ENCODE measurements around the gene HYAL3.

The HYAL3 gene

GRCh38 chr3:50300681-50301254, 1.6 kb upstream of the HYAL3 start:
- TF ChIP-seq CTCF (IDR thresholded peaks at IDR 0.05; ENCODE audit: extremely low read depth, insufficient read depth, missing control alignments), result no peak
- in situ Hi-C loops (cut with MboI; ENCODE audit: low pct_unique_long_range_greater_than_20kb, low sequenced_read_pairs, unreplicated experiment), result no loop called here
- DNase-seq (ENCODE audit: low spot score), result no peak

DNA sequence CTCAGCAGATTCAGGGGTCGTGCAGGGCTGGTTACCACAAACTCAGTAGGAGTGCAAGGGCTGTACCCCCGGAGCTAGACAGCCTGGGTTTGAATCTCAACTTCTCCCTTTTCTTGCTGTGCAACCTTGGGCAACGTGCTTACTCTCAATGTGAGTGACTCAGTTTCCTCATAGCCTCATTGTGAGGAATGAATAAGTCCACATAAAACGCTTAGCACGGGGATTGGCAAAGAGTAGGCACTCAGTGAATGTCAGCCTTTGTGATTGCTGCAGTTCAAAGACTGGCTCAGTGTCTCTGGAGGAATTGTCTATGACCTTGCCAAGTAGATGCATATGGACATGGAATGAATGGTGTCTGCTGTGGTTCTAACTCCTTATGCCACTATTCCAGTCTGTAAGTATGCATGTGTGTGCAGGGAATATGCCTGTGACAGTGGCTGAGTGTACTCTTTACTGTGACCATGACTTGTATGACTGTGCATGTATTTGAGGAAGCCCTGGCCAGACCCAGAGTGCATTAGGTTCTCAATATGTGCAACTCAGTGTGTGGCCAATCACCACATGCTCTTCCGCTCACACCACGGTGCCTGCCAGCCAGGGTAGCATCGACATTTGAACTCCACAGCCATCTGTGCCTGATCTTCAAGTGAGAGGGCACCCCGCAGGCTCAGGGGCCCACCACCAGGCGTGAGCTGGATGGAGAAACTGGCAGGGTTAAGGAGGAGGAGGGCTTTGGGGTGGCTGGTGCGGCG, 900 bp upstream of the HYAL3 start:
- DNase-seq (ENCODE audit: low spot score), result no peak
- no peak for TF ChIP-seq CTCF (IDR thresholded peaks at IDR 0.05; ENCODE audit: extremely low read depth, insufficient read depth, missing control alignments)
- in situ Hi-C loops (cut with MboI; ENCODE audit: low pct_unique_long_range_greater_than_20kb, low sequenced_read_pairs, unreplicated experiment), result no loop called here

DNA sequence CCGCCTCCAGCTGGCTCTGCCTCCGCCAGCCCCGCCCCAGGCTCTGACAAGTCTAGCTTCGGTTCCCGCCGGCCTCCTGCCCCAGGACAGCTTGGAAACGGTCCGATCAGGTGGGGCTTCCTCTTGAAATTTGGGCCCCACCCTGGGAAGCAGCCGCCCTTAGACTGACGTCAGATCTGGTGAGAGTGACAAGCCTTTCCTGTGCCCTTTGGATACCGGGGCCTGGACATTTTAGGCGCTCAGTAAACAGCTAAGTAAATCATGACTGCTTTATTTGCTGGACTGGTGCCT, 378 bp upstream of the HYAL3 start:
- in situ Hi-C loops (cut with MboI; ENCODE audit: low pct_unique_long_range_greater_than_20kb, low sequenced_read_pairs, unreplicated experiment), result no loop called here
- DNase-seq (ENCODE audit: low spot score), result no peak
- TF ChIP-seq CTCF (IDR thresholded peaks at IDR 0.05; ENCODE audit: extremely low read depth, insufficient read depth, missing control alignments), result no peak

GRCh38 chr3:50297896-50298725, 1.1 kb downstream of the HYAL3 start:
- in situ Hi-C loops (cut with MboI; ENCODE audit: low pct_unique_long_range_greater_than_20kb, low sequenced_read_pairs, unreplicated experiment), result no loop called here
- no peak for TF ChIP-seq CTCF (IDR thresholded peaks at IDR 0.05; ENCODE audit: extremely low read depth, insufficient read depth, missing control alignments)
- no peak for DNase-seq (ENCODE audit: low spot score)

DNA sequence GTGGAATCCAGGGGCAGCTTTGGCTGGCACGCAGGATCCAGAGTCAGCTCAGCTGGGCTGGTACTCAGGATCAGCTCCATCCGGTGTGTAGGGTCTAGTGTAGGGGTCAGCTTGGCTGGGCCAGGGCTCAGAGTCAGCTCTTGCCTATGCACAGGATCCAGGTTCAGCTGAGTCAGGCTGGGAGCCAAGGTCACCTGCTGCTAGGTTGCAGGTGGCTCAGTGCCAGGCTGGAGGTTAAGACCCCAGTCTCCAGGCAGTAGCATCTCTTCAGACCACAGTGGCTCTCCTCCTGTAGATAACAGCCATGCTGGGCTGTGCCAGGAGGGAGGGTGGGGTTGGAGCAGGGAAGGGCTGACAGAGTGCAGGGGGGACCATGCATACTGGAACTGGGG, 1.8 kb downstream of the HYAL3 start:
- no peak for TF ChIP-seq CTCF (IDR thresholded peaks at IDR 0.05; ENCODE audit: extremely low read depth, insufficient read depth, missing control alignments)
- in situ Hi-C loops (cut with MboI; ENCODE audit: low pct_unique_long_range_greater_than_20kb, low sequenced_read_pairs, unreplicated experiment), result no loop called here
- DNase-seq (ENCODE audit: low spot score), result no peak

DNA sequence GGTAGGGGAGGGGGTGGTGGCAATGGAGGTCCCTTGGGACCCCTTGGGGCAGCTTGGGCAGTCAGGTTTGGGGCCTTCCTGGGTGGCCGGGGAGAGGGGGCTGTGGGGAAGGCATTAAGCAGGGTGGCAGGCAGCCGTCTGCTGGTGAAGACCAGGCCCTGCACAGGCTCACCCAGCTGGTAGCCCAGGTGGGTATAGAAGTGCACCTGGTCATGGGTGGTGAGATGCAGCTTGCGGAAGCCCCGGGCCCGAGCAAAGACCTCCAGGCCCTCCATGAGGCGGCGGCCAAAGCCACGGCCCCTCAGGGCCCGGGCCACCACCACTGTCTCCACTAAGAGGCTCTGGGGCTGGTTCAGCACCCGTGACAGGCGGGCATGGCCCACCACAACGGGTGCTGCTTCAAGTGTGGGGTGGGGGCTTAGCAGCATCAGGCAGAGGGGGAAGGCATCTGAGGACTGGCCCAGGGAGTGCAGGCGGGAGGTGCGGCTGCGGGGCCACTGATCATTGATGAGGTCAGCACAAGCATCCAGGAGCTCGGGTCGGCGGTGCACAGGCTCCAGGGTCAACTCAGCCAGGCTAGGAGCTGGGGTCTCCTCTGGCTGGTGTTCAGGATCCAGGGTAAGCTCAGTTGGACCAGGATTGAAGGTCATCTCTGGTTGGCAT, 2.4 kb downstream of the HYAL3 start:
- in situ Hi-C loops (cut with MboI; ENCODE audit: low pct_unique_long_range_greater_than_20kb, low sequenced_read_pairs, unreplicated experiment), result no loop called here
- no peak for DNase-seq (ENCODE audit: low spot score)

More for the DNA sequence above, 2.4 kb downstream of the HYAL3 start:
- no peak for TF ChIP-seq CTCF (IDR thresholded peaks at IDR 0.05; ENCODE audit: extremely low read depth, insufficient read depth, missing control alignments)

All from GM13977 (cell line).